HUES6 (cell line): Measurements from ENCODE around the gene KLHL30.

Experiments
- H3K27ac ChIP-seq: 2 replicates; pipeline ENCODE4 v1.7.0; 2013; ENCODE audit warnings: low read depth, mild to moderate bottlenecking, low read length, inconsistent platforms
- H3K27me3 ChIP-seq: 2 replicates; pipeline ENCODE4 v1.6.1; 2013; ENCODE audit warnings: low read length; ENCODE audit not compliant: control insufficient read depth, insufficient read depth
- H3K36me3 ChIP-seq: 2 replicates; pipeline ENCODE4 v1.6.1; 2013; ENCODE audit warnings: low read length; ENCODE audit not compliant: control insufficient read depth, insufficient read depth
- H3K4me1 ChIP-seq: 2 replicates; pipeline ENCODE4 v1.6.1; 2013; ENCODE audit warnings: low read length; ENCODE audit not compliant: control insufficient read depth, insufficient read depth
- H3K4me3 ChIP-seq: 2 replicates; pipeline ENCODE4 v1.5.1; 2013; ENCODE audit warnings: low read depth, low read length
- H3K9ac ChIP-seq: one replicate; pipeline ENCODE4 v1.6.1; 2013; ENCODE audit warnings: mild to moderate bottlenecking, low read length
- H3K9me3 ChIP-seq: 2 replicates; pipeline ENCODE4 v1.6.1; 2013; ENCODE audit warnings: low read depth, low read length; ENCODE audit not compliant: control insufficient read depth, insufficient read depth

Gene KLHL30

DNA sequence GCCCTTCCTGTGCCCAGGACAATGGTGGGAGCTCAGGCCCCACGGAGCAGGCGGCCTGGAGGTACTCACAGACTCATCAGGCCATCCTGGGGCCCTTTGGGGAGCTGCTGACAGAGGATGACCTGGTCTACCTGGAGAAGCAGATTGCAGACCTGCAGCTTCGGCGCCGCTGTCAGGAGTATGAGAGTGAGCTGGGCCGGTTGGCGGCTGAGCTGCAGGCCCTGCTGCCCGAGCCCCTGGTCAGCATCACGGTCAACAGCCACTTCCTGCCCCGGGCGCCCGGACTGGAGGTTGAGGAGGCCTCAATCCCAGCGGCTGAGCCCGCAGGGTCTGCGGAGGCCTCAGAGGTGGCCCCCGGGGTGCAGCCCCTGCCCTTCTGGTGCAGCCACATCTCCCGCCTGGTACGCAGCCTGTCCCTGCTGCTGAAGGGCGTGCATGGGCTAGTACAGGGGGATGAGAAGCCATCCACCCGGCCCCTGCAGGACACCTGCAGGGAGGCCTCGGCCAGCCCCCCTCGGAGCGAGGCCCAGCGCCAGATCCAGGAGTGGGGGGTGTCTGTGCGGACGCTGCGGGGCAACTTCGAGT lies 8.3 kb upstream of the KLHL30 start:
- no peaks in the 10 kb centered on the region for H3K27me3 ChIP-seq
- H3K27ac ChIP-seq, result no peak overlapping the region
- peaks cover 5% of the 10 kb centered on the region; the same call in 1 of the 2 replicates for H3K4me1 ChIP-seq
- H3K4me3 ChIP-seq, result no peak overlapping the region
- H3K36me3 ChIP-seq, result no peaks in the 10 kb centered on the region
- peaks cover 5% of the 10 kb centered on the region; the same call in 1 of the 2 replicates for H3K9me3 ChIP-seq
- H3K9ac ChIP-seq, result no peak overlapping the region

- Histone ChIP-seq H3K4me3 (no peak overlapping the region), H3K9ac (no peak overlapping the region), H3K36me3 (no peaks in the 10 kb centered on the region), H3K27me3 (no peaks in the 10 kb centered on the region), H3K9me3 (peaks cover 5% of the 10 kb centered on the region; the same call in 1 of the 2 replicates), H3K27ac (no peak overlapping the region), H3K4me1 (peaks cover 5% of the 10 kb centered on the region; the same call in 1 of the 2 replicates)
Measured at GRCh38 chr2:238130696-238131628, 7.5 kb upstream of the KLHL30 start.

DNA sequence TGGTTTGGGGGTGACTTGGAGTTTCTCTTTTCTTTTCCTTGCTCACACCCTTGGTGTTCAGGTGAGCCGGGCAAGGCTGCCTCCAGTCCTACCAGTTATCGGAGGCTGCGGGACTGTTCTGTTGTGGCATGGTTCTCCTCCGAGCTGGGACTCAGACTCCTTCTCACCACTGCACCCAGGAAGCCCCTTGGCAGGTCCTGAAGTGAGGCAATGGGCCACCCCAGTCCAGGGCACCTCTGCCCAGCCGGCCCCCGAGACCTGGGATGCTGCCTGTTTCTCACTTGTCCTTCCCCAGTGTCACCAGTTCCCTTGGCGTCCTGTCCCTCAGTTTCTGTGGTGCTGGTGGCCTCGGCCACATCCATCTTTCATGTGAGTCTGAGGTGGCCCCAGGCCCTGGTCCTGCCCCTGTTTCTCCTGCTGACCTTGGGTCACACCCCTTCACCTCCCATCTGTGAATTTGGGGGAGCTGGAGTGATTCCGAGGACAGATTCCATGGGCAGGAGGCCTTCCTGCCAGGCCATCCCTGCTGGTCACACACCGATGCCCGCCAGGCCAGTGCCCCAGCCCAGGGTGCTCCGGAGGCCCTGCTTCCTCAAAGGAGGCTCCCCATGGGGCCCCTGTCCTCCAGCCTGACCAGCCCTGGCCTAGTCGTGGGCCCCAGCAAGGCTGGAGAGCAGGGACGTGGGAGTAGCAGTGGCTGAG lies 6.6 kb upstream of the KLHL30 start:
- Histone ChIP-seq H3K9ac (no peak overlapping the region), H3K4me1 (peaks cover 3% of the 10 kb centered on the region; the same call in 1 of the 2 replicates), H3K27me3 (no peaks in the 10 kb centered on the region), H3K9me3 (no peaks in the 10 kb centered on the region), H3K27ac (no peak overlapping the region), H3K36me3 (no peaks in the 10 kb centered on the region), H3K4me3 (no peak overlapping the region)

DNA sequence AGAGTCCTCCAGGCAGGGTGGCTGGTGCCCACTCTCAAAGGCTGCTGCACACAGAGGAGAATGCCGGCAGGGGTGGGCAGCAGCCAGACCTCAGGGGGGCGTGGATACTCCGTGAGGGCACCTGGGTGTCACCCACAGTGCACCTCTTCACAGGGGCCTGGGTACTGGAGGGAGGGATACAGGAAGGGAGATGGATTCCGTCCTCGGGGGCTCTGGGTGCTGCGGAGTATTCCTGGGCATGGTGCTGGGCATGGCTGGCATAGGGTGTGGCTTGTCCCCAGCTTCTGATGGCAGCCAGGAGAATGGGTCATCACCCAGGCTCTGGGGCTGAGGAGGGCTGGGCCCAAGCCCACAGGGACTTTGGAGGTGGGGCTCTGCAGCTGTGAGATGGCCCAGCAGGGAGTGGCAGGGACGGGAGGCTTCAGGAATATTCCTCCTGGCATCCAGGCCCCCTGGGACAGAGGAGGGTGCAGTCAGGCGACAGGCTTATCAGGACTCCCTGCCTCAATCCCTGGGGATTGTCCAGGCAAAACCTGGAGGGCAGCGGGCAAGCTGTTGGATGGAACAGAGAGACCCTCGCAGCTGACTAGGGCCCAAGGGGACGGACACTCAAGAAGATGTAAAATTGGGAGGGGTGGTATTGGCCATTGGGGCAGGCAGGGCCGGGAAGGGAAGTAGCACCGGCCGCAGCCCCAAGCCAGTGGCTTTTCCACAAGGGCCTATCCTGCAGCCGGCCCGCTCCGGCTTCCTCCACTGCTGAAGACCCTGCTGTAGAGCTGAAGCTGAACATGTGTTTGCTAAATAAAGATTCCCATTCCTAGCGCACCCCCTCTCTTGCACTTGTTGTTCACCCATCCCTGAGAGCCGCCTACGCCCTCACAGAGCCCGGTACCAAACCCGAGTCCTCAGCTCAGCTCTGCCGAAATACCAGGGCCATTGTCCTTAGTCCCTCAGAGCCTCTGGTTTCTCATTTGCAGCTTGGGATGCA lies 5.7 kb upstream of the KLHL30 start:
- no peaks in the 10 kb centered on the region for H3K4me1 ChIP-seq
- no peak overlapping the region for H3K27ac ChIP-seq
- no peaks in the 10 kb centered on the region for H3K9me3 ChIP-seq
- H3K27me3 ChIP-seq, result no peaks in the 10 kb centered on the region
- H3K36me3 ChIP-seq, result no peaks in the 10 kb centered on the region
- H3K9ac ChIP-seq, result no peak overlapping the region
- no peak overlapping the region for H3K4me3 ChIP-seq

DNA sequence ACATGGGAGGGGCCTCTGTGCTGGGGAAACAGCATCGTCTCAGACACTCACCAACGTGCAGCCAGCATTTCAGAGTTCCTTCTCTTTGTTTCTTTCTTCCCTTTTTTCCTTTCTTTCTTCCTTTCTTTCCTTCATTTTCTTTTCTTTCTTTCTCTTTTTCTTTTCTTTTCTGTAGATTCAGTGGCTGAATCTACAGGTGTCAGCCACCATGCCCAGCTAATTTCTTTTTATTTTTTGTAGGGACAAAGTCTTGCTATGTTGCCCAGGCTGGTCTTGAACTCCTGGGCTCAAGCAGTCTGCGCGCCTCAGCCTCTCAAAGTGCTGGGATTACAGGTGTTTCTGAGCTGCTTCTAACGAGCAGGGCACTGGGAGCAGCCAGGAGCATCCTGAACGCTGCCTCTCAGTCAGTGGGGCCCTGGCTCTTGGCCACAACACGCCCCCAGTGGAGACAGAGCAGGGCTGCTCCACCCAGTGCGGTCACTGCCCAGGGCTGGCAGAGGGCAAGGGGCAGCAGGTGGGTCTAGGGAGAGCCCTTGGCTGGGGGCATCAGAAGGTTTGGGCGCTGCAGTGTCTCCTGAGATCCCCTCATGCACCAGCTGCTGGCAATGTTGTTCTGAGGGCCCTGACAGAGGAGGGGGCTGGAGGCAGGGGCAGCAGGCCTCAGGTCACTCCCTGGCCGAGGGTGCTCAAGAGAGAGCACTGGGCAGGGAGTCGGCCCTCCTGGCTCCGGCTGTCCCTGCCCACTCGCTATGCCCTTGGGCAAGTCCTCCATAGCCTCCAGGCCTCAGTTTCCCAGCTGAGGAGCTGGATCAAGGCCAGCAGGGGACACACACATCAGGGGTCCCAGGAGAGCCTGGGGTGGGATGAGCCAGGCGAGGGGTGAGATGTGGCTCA lies 4.7 kb upstream of the KLHL30 start:
- Histone ChIP-seq H3K4me3 (no peak overlapping the region), H3K36me3 (no peaks in the 10 kb centered on the region), H3K9me3 (no peaks in the 10 kb centered on the region), H3K27me3 (no peaks in the 10 kb centered on the region), H3K4me1 (peaks cover 7% of the 10 kb centered on the region; the same call in 1 of the 2 replicates), H3K27ac (no peak overlapping the region), H3K9ac (no peak overlapping the region)

- Histone ChIP-seq H3K9me3 (no peaks in the 10 kb centered on the region), H3K36me3 (no peaks in the 10 kb centered on the region), H3K27ac (no peak overlapping the region), H3K9ac (no peak overlapping the region), H3K4me3 (no peak overlapping the region), H3K27me3 (no peaks in the 10 kb centered on the region), H3K4me1 (peaks cover 11% of the 10 kb centered on the region; the same call in 1 of the 2 replicates)
Measured at GRCh38 chr2:238134393-238134785, 4.1 kb upstream of the KLHL30 start.

- Histone ChIP-seq H3K4me1 (peaks cover 11% of the 10 kb centered on the region; the same call in 1 of the 2 replicates), H3K9ac (no peak overlapping the region), H3K36me3 (no peaks in the 10 kb centered on the region), H3K27me3 (no peaks in the 10 kb centered on the region), H3K4me3 (no peak overlapping the region), H3K9me3 (no peaks in the 10 kb centered on the region), H3K27ac (no peak overlapping the region)
Measured at GRCh38 chr2:238135601-238136150, 2.8 kb upstream of the KLHL30 start.

- H3K9ac ChIP-seq, result no peak overlapping the region
- H3K27me3 ChIP-seq, result no peaks in the 10 kb centered on the region
- H3K36me3 ChIP-seq, result no peaks in the 10 kb centered on the region
- H3K4me3 ChIP-seq, result no peak overlapping the region
- H3K9me3 ChIP-seq, result no peaks in the 10 kb centered on the region
- no peak overlapping the region for H3K27ac ChIP-seq
- peaks cover 11% of the 10 kb centered on the region; the same call in 1 of the 2 replicates for H3K4me1 ChIP-seq
Measured at GRCh38 chr2:238136820-238137537, 1.5 kb upstream of the KLHL30 start.

GRCh38 chr2:238137885-238138284 lies 583 bp upstream of the KLHL30 start:
- no peaks in the 10 kb centered on the region for H3K36me3 ChIP-seq
- H3K27me3 ChIP-seq, result no peaks in the 10 kb centered on the region
- H3K9me3 ChIP-seq, result no peaks in the 10 kb centered on the region
- H3K9ac ChIP-seq, result no peak overlapping the region
- no peak overlapping the region for H3K4me3 ChIP-seq
- peaks cover 11% of the 10 kb centered on the region; the same call in 1 of the 2 replicates for H3K4me1 ChIP-seq
- H3K27ac ChIP-seq, result no peak overlapping the region
